ENCODE measurements around the gene DOK1.

DNA sequence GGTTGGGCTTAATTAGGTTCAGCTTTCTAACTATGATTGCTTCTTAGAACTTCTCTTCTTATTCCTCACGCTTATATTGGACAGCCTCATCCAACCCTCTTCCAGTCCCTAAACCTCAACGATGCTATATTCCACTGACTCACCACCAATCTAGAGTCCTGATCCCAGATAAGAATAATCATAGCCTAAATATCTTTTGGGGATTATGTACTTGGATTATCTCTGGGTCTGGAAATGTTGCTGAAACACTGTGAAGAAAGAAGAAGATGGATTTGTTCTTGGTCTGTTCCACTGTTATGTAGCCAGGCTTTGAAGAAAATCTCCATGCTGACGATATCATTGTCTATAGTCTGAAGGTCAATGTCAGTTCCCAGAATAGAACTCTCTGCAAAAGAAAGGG, 26.9 kb downstream of the DOK1 start:
- TF ChIP-seq, protein P1, sequence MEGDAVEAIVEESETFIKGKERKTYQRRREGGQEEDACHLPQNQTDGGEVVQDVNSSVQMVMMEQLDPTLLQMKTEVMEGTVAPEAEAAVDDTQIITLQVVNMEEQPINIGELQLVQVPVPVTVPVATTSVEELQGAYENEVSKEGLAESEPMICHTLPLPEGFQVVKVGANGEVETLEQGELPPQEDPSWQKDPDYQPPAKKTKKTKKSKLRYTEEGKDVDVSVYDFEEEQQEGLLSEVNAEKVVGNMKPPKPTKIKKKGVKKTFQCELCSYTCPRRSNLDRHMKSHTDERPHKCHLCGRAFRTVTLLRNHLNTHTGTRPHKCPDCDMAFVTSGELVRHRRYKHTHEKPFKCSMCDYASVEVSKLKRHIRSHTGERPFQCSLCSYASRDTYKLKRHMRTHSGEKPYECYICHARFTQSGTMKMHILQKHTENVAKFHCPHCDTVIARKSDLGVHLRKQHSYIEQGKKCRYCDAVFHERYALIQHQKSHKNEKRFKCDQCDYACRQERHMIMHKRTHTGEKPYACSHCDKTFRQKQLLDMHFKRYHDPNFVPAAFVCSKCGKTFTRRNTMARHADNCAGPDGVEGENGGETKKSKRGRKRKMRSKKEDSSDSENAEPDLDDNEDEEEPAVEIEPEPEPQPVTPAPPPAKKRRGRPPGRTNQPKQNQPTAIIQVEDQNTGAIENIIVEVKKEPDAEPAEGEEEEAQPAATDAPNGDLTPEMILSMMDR (IDR thresholded peaks at IDR 0.05): no peak
- TF ChIP-seq POLR2A (IDR thresholded peaks at IDR 0.05): no peak

All from uterus (tissue), 2 donors.